ENCODE data around the gene RRAGC. TPM values are rescaled to one million over a fixed set of nuclear protein-coding genes. Genes with fewer than 3 reads are reported as not detected.

Gene RRAGC
- total RNA-seq, 2 donors from 2014 or later: 20.9 to 21.3 TPM

DNA sequence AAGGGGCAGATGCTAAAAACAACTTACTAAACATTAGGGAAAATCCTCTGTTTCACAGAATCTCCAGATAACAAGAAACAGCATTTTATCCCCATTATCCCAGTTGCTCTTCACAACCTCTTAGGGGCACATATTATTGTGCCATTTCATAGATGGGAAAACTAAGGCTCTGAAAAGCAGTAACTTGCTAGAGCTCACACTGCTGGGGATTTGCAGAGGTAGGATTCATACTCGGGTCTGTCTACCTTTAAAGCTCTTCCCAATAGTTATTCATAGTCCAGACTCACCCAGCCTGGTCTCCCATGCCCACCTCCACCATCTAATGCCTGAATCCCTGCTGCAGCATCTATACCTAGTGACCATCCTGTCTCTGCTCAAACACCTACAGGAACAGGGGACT is 67.7 kb downstream of the RRAGC start:
- intact Hi-C loops (cut with DNase I): no loop called here
- ATAC-seq (no peak), DNase-seq (no peak)

DNA sequence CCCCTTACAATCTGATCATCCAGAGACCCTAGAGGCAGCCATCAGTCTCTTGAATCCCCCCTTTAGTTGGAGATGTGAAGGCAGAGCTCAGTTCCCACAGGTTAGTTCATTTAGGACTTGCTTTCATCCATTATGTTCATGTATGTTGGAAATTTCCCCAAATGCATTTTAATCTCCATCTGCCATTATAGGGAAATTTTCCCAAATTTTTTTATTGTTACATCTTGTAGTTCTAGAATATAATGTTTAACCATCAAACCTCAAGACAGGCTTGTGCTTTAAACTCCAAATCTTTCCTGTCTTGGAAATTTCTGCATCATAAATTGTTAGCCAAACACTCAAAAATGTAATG is 68.4 kb downstream of the RRAGC start:
- ATAC-seq (no peak), DNase-seq (no peak)
- intact Hi-C loops (cut with DNase I): no loop called here

DNA sequence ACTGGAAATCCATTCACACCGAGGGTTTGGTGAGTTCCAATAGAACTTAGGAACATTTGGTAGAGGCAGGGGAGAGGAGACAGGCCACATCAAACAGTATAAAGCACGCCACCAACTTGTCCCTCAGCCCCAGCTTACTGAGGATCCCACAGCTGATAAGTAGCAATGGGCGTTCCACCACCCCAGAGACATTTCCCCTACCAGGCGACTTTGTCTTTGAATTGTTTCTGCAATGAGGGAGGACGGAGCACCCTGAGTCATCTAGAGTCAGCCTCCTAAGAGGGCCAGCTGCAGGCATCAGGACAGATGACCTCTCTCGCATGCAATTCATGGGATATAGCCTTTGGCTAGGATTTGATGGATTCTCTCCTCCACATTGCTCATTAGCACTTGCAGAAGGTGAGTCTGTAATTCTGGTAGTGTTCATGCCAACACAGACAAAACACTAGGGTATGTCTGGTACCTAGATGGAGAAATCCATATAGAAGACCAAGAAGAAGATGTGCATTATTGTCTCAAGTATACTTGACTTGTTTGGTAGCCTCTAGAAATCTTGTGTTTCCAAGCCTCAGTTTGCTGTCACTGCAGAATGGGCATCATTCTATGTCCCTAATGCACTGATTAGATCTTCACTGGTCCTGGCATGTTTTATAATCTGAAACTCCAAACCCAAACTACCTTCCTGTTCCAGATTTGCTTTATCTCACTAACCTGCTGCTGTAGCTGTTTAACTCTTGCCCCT is 69.0 kb downstream of the RRAGC start:
- no peak for DNase-seq
- intact Hi-C loops (cut with DNase I): no loop called here
- no peak for ATAC-seq

DNA sequence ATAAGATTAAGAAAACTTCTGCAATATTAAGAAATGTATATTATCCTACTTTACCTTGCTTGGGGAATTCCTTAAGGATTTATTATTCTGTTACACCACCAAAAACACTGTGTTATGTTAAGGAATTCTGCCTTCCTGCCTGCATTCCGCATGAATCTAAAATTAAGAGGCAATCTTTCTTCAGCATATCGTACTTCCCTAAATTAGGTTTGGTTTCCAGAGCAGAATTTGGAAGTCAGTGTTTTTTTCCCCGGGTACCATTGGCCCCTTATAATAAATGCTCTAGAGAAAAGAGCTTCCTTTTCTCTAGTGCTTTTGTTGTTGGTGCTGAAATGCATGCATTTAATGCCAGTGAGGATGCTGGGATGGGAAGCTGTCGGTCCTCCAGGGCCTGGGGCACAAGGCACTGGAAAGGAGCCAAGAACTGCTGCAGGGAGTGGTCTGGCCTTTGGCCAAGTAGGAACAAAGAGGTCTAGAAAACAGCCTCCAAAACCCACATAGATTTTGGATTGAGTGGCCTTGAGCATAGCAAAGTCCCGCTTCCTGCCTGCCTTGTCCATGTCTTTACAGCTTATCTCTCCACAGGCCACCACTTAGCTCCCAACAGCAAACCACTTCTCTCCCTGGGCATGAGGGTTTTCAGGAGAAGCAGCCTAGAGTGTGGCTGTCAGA is 69.9 kb downstream of the RRAGC start:
- DNase-seq: no peak
- no peak for ATAC-seq
- intact Hi-C loops (cut with DNase I): no loop called here

DNA sequence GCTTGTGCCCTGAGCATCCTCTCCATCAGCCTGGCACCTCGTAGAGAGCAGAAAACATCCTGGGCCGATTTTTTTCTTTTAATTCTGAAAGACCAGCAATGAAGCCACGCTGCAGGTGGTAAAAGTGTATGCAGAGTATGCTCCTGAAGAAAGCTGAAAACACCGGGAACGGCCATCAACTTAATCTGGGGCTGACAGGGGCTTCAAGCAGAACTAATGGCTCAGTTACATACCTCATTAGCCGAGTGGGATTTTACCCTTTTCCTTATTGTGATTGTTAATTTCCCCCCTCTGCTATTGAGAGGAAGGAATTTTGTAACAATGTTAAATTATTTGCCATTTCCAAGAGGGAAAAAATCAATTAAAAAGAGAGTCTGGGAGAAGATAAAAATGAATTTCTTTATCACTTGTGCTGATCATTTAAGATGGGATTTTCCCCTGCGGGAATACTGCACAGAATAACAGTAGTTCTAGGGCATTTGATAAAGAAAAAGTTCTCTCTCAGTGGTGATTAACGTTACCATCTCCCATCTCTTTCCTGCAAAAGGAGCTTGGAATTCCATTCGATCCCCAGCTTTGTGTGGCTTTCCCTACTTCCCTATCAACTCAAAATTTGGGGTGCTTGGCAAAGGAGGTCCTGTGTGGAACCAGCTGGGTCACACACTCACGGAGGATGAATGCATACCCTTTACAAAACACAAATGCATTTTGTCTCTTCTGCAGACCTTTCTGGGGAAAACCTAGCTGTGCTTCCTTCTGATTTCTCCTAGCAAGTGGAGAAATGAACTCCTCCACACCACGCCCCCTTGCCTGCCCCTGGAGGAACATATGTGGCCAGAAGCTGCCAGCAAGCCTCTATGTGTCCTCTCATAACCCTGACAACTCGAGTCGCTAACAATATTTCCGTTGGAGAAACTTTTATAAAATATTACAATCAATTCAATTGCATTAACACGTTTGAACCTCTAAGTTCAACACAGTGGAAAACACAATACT is 70.9 kb downstream of the RRAGC start:
- DNase-seq (no peak), ATAC-seq (no peak)
- intact Hi-C loops (cut with DNase I): no loop called here

Other genes with a start within 250 kb of the RRAGC start
- gene MYCBP, start 13.6 kb upstream of the RRAGC start, total RNA-seq: 10 to 100 TPM; 11.5 to 14.8 TPM
- not detected for gene GJA9, start 21.8 kb upstream of the RRAGC start, total RNA-seq
- under 1 TPM in 1 of 2 donors, not detected in 1; 0.15 TPM for gene RHBDL2, start 82.1 kb upstream of the RRAGC start, total RNA-seq
- gene AKIRIN1, start 131.5 kb upstream of the RRAGC start, total RNA-seq: 10 to 100 TPM; 42.4 to 63.9 TPM
- 100 to 1,000 TPM; 572 to 591 TPM for gene NDUFS5, start 166.6 kb upstream of the RRAGC start, total RNA-seq

Measured in left cardiac atrium (tissue), 4 donors.